Liver (tissue), 3 donors: ENCODE data around the gene CRHR1.

Experiments used
- YY1 ChIP-seq: IDR thresholded peaks from 2 replicates; pipeline ENCODE4 v1.6.1; 2016; ENCODE audit warnings: antibody characterized with exemption, mild to moderate bottlenecking
- TF ChIP-seq, protein P1 (sequence below): fragments of 150-350 bp; IDR thresholded peaks from 2 replicates; pipeline ENCODE4 v1.5.1; 2017; ENCODE audit warnings: improper control_type of control experiment, low read depth, low read length; ENCODE audit not compliant: missing input control
- TF ChIP-seq, protein P2 (sequence below): IDR thresholded peaks from 2 replicates; pipeline ENCODE4 v1.6.1; 2016; ENCODE audit warnings: antibody characterized with exemption
- donor health status: healthy.
- donor health status: healthy.

DNA sequence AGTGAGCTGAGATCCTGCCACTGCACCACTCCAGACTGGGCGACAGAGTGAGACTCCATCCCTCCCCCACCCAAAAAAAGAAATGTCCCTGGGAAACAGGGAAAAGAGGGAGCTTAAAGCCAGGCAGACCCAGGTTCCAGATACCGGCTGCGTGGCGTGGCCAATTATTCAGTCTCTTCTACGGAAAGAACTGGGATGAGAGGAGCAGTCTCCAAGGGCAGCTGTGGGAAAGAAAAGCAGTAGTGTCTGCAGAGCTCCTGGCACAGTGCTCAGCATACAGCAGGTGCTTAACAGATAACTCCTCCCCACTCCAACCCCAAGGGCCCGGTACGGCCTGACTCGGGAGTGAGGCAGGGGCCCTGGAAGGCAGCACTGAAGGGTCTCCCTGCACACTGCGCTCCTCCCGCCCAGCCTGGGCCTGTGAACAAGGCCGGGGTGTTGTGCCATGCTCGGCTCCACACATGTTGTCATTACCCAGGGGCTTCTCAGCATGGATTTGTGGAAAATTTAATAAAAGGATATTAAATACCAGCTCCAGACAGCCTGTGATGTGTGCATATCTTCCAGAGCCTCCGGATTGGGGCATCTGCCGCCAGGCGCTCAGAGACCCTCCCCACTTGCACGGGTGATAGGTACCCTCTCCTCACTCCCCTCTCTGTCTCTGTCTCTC lies 42.9 kb downstream of the CRHR1 start:
- TF ChIP-seq YY1: no peak
- TF ChIP-seq, protein P1, sequence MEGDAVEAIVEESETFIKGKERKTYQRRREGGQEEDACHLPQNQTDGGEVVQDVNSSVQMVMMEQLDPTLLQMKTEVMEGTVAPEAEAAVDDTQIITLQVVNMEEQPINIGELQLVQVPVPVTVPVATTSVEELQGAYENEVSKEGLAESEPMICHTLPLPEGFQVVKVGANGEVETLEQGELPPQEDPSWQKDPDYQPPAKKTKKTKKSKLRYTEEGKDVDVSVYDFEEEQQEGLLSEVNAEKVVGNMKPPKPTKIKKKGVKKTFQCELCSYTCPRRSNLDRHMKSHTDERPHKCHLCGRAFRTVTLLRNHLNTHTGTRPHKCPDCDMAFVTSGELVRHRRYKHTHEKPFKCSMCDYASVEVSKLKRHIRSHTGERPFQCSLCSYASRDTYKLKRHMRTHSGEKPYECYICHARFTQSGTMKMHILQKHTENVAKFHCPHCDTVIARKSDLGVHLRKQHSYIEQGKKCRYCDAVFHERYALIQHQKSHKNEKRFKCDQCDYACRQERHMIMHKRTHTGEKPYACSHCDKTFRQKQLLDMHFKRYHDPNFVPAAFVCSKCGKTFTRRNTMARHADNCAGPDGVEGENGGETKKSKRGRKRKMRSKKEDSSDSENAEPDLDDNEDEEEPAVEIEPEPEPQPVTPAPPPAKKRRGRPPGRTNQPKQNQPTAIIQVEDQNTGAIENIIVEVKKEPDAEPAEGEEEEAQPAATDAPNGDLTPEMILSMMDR: no peak
- TF ChIP-seq, protein P2, sequence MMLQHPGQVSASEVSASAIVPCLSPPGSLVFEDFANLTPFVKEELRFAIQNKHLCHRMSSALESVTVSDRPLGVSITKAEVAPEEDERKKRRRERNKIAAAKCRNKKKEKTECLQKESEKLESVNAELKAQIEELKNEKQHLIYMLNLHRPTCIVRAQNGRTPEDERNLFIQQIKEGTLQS: no peak
